Measurements from ENCODE around the gene MGAT4C. TPM values are rescaled to one million over a fixed set of nuclear protein-coding genes. Genes with fewer than 3 reads are reported as not detected.

MGAT4C gene
- total RNA-seq, 4 donors from 2014 or later, result under 0.01 to 4.5 (median 0.11) TPM

DNA sequence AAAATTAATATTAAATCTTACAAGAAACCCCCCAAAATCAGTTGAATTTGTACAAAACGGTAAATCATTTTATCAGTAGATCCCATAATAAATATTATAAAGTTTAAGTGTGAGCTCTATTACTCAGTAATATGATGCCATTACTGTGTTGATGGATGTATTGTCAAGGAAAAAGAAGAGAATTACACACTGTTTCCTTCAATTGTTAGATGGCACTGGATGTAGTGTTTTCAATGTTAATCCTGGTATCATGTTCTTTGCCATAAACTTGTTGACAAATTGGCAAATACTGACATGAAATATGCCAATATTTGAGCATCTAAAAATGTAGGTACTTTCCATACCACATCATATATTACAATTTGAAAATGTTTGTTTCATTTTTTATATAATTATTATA lies 280.5 kb downstream of the MGAT4C start:
- TF ChIP-seq CTCF (IDR thresholded peaks at IDR 0.05), result no peak
- ATAC-seq (ENCODE audit: low FRiP score), result no peak
- DNase-seq (ENCODE audit: low spot score), result no peak

DNA sequence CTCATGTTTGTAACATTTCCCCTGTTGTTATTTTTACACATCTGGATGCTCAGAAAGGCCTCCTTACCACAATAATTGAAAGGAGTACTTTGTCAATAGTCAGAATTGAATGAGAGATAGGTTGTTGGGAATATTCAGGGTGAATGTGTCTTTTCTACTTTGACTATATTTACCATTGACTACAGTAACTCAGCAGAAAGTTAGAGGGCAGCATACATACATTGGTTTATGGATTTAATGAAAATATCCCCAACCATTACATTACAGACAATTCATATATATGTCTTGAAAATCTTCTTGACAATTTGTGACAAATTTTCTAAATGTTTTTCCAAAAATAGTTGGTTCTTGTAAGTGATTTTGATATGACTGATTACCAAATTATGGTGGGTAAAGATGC lies 284.4 kb downstream of the MGAT4C start:
- DNase-seq (ENCODE audit: low spot score), result no peak
- ATAC-seq (ENCODE audit: low FRiP score), result no peak
- TF ChIP-seq CTCF (IDR thresholded peaks at IDR 0.05), result no peak

GRCh38 chr12:85968606-85969005 lies 287.6 kb downstream of the MGAT4C start:
- ATAC-seq (ENCODE audit: low FRiP score), result no peak
- DNase-seq (ENCODE audit: low spot score), result no peak
- no peak for TF ChIP-seq CTCF (IDR thresholded peaks at IDR 0.05)

DNA sequence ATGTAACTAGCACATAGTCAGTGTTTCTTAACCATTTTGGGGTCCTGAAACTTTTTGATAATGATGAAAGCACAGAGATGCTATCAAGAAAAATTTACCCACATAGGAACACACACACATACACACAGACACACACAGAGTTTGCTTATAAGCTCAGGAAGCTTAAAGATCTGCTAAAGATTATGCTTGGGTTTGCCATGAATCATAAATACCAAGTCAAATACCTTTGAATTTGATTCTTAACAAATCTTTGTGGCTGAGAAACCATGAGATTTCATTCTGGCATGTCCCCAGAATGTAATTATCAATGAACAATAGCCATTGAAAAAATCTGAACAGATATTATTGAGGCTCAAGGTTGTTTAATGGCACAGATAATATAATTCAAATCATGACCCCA lies 292.9 kb downstream of the MGAT4C start:
- ATAC-seq (ENCODE audit: low FRiP score) (no peak), DNase-seq (ENCODE audit: low spot score) (no peak)
- TF ChIP-seq CTCF (IDR thresholded peaks at IDR 0.05), result no peak

- DNase-seq (ENCODE audit: low spot score) (no peak), ATAC-seq (ENCODE audit: low FRiP score) (no peak)
- no peak for TF ChIP-seq CTCF (IDR thresholded peaks at IDR 0.05)
Observed at GRCh38 chr12:85956081-85956480, 300.1 kb downstream of the MGAT4C start.

DNA sequence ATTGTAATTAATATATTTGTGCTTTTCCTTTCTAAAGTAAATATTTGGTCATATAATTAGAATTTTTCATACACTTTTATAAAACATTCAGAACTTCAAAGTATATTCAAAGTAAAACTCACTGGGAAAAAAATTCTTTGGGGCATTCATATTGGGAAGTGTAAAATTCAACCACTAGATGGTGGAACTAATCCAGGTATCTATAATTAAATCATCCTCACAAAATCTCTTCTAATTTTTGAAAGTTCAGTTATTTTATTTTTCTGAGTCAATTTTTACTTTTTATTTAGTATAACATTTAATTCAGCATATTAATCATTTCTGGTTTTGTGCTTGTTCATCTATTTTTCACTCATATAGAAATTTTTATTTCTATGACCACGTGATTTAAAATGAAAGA lies 301.1 kb downstream of the MGAT4C start:
- TF ChIP-seq CTCF (IDR thresholded peaks at IDR 0.05), result no peak
- DNase-seq (ENCODE audit: low spot score) (no peak), ATAC-seq (ENCODE audit: low FRiP score) (no peak)

DNA sequence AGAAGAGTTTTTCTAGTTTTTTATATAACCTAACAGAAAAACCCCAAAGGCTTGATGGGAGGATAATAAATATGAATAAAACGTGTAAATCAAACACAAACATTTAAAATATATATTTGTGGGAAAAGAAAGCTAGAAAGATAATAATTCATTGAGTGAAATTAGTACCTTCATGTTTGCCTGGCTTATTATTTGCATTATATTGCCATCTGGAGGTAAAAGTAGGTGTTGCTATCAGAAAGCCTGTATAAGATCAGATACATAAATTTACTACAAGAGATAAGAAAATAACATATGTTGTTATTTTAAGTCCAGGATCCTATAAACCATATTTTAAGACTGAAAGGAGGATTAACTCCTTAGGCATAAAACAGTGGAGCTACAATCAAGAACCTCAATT lies 304.4 kb downstream of the MGAT4C start:
- TF ChIP-seq CTCF (IDR thresholded peaks at IDR 0.05), result no peak
- no peak for DNase-seq (ENCODE audit: low spot score)
- ATAC-seq (ENCODE audit: low FRiP score), result no peak

Measured in omental fat pad (tissue), 4 donors.